Measurements from ENCODE around the gene GABBR2. TPM values are rescaled to one million over a fixed set of nuclear protein-coding genes. Genes with fewer than 3 reads are reported as not detected.

The GABBR2 gene
- total and polyA plus RNA-seq, 2 of the 8 experiments (the other 6 are each of a cell fraction or from before 2014, with no cell fraction given): 0.50 to 1.2 TPM

GRCh38 chr9:98721643-98722042 is 12.9 kb upstream of the GABBR2 start (continued):
- TF ChIP-seq CEBPB (IDR thresholded peaks at IDR 0.05; ENCODE audit: low read depth, low read length) (no peak), CHD2 (IDR thresholded peaks at IDR 0.05; ENCODE audit: low read length) (no peak)

All from H1 (cell line).